Brain pericyte (primary cell): ENCODE measurements around the gene UNC79.
"Not testable (repeated sequence)": the region's sequence is repeated elsewhere in the genome, so short reads cannot be mapped to it uniquely, and the experiment has no call there.

Source experiments
- DNase-seq: peaks from one replicate; pipeline ENCODE4 v3.0.0-alpha.2; 2012; ENCODE audit warnings: low read depth, low spot score

UNC79 gene

GRCh38 chr14:93430315-93431035 is at the start of gene UNC79:
Gene UNC79, plus strand, starts transcription at chr14:93430939. Its CDS starts 91 bp downstream, at chr14:93431030.
- DNase-seq, result no peak

- DNase-seq, result no peak
Observed at GRCh38 chr14:93381644-93382043, 49.1 kb upstream of the UNC79 start.

GRCh38 chr14:93384256-93384655 is 46.5 kb upstream of the UNC79 start:
- DNase-seq, result not testable (repeated sequence)

GRCh38 chr14:93395231-93395630 is 35.5 kb upstream of the UNC79 start:
- DNase-seq, result no peak

GRCh38 chr14:93396456-93396855 is 34.3 kb upstream of the UNC79 start:
- no peak for DNase-seq

GRCh38 chr14:93398491-93398890 is 32.2 kb upstream of the UNC79 start:
- no peak for DNase-seq

GRCh38 chr14:93402951-93403350 is 27.8 kb upstream of the UNC79 start:
- no peak for DNase-seq

- DNase-seq, result no peak
Observed at GRCh38 chr14:93410021-93410420, 20.7 kb upstream of the UNC79 start.

- no peak for DNase-seq
Observed at GRCh38 chr14:93410893-93411292, 19.8 kb upstream of the UNC79 start.

GRCh38 chr14:93425136-93425535 is 5.6 kb upstream of the UNC79 start:
- DNase-seq, result not testable (repeated sequence)

- no peak for DNase-seq
Observed at GRCh38 chr14:93426750-93427149, 4.0 kb upstream of the UNC79 start.

- no peak for DNase-seq
Observed at GRCh38 chr14:93431036-93431670, 414 bp downstream of the UNC79 start.

GRCh38 chr14:93454224-93454623 is 23.5 kb downstream of the UNC79 start:
- no peak for DNase-seq

- no peak for DNase-seq
Observed at GRCh38 chr14:93456356-93456755, 25.6 kb downstream of the UNC79 start.

GRCh38 chr14:93458234-93458633 is 27.5 kb downstream of the UNC79 start:
- DNase-seq, result no peak

- DNase-seq, result no peak
Observed at GRCh38 chr14:93462479-93462878, 31.7 kb downstream of the UNC79 start.

- DNase-seq, result no peak
Observed at GRCh38 chr14:93464271-93464670, 33.5 kb downstream of the UNC79 start.

GRCh38 chr14:93475471-93475870 is 44.7 kb downstream of the UNC79 start:
- no peak for DNase-seq

GRCh38 chr14:93476305-93476704 is 45.6 kb downstream of the UNC79 start:
- no peak for DNase-seq

- DNase-seq, result not testable (repeated sequence)
Observed at GRCh38 chr14:93479074-93479473, 48.3 kb downstream of the UNC79 start.

GRCh38 chr14:93480867-93481266 is 50.1 kb downstream of the UNC79 start:
- no peak for DNase-seq

- no peak for DNase-seq
Observed at GRCh38 chr14:93481758-93482157, 51.0 kb downstream of the UNC79 start.

- DNase-seq, result no peak
Observed at GRCh38 chr14:93490001-93490400, 59.3 kb downstream of the UNC79 start.
